ENCODE results near the gene CACNB4. TPM values are rescaled to one million over a fixed set of nuclear protein-coding genes. Genes with fewer than 3 reads are reported as not detected.

CACNB4 gene
- total RNA-seq, 4 donors from 2014 or later, result 0.20 to 1.6 (median 0.90) TPM

- H3K4me1 ChIP-seq, result no peaks in the 10 kb centered on the region
- WGBS, 2 donors (ENCODE audit: low coverage in 1 of 2), result 81 to 88% methylated on average over 1 of the region's 1 CpG
- in situ Hi-C loops (cut with MboI; ENCODE audit: low pct_ligation_motif_present in 1 of 4, low pct_unique_long_range_greater_than_20kb in 1 of 4, low sequenced_read_pairs in 3 of 4) (no loop called here), intact Hi-C loops (cut with DNase I; ENCODE audit: low total_unique reads) (no loop called here)
- H3K4me3 ChIP-seq, result no peak overlapping the region
- H3K27ac ChIP-seq, result no peak overlapping the region
- no peaks in the 10 kb centered on the region for H3K36me3 ChIP-seq
- H3K9me3 ChIP-seq, result no peaks in the 10 kb centered on the region
- no peak for DNase-seq
- H3K27me3 ChIP-seq, result no peaks in the 10 kb centered on the region
- TF ChIP-seq POLR2AphosphoS5 (IDR thresholded peaks at IDR 0.05) (no peak), EP300 (IDR thresholded peaks at IDR 0.05; ENCODE audit: low read depth) (no peak), POLR2A (IDR thresholded peaks at IDR 0.05) (no peak)
- TF ChIP-seq, protein P1, sequence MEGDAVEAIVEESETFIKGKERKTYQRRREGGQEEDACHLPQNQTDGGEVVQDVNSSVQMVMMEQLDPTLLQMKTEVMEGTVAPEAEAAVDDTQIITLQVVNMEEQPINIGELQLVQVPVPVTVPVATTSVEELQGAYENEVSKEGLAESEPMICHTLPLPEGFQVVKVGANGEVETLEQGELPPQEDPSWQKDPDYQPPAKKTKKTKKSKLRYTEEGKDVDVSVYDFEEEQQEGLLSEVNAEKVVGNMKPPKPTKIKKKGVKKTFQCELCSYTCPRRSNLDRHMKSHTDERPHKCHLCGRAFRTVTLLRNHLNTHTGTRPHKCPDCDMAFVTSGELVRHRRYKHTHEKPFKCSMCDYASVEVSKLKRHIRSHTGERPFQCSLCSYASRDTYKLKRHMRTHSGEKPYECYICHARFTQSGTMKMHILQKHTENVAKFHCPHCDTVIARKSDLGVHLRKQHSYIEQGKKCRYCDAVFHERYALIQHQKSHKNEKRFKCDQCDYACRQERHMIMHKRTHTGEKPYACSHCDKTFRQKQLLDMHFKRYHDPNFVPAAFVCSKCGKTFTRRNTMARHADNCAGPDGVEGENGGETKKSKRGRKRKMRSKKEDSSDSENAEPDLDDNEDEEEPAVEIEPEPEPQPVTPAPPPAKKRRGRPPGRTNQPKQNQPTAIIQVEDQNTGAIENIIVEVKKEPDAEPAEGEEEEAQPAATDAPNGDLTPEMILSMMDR (IDR thresholded peaks at IDR 0.05), result no peak
Observed at GRCh38 chr2:152071518-152071917, 27.3 kb downstream of the CACNB4 start.

DNA sequence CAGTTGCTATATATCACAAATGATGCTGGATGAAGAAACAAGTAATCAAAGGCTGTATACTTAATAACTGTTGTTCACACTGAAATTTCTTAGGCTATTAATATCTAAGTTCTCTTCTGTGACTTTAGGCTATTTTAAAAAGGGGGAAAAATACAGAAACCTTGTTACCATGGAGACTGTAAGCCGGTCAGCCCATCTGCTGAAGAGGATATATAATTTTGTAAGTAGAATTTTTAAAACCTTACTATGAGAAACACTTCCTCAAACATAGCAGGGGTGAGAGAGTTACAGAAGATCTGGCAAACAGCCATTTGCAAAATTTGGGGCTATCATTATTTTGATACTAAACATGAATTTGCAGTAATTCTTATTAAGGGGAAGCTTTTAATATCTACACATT, 27.8 kb downstream of the CACNB4 start:
- intact Hi-C loops (cut with DNase I; ENCODE audit: low total_unique reads), result no loop called here
- Histone ChIP-seq H3K36me3 (no peaks in the 10 kb centered on the region), H3K27ac (no peak overlapping the region), H3K27me3 (no peaks in the 10 kb centered on the region), H3K4me1 (no peaks in the 10 kb centered on the region), H3K9me3 (no peaks in the 10 kb centered on the region), H3K4me3 (no peak overlapping the region)
- no peak for TF ChIP-seq POLR2A (IDR thresholded peaks at IDR 0.05)
- TF ChIP-seq, protein P1 (IDR thresholded peaks at IDR 0.05), result no peak
- DNase-seq, result no peak
- WGBS, 2 donors (ENCODE audit: low coverage in 1 of 2), result 63 to 81% methylated on average over 1 of the region's 1 CpG
- in situ Hi-C loops (cut with MboI; ENCODE audit: low pct_ligation_motif_present in 1 of 4, low pct_unique_long_range_greater_than_20kb in 1 of 4, low sequenced_read_pairs in 3 of 4), result no loop called here

DNA sequence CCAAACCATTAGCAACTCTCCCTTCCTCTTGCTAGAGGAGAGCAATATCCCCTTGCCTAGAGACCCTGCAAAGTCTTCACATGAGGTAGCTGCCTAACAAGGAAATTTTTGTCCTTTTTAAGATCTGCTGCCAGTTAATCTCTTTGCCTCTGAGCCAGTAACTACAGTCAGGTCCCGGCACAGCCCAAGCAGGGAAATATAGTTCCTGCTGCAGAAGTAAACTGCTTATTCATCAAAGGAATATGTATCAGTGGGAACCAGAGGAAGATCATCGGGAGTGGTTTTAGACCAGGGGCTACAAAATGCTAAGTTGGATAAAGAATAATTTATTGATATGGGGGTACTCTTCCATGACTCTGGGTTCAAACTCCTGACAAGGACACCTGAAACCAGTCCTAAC, 30.6 kb downstream of the CACNB4 start:
- no peak overlapping the region for H3K27ac ChIP-seq
- 89 to 90% methylated on average over 2 of the region's 2 CpGs for WGBS, 2 donors (ENCODE audit: low coverage in 1 of 2)
- in situ Hi-C loops (cut with MboI; ENCODE audit: low pct_ligation_motif_present in 1 of 4, low pct_unique_long_range_greater_than_20kb in 1 of 4, low sequenced_read_pairs in 3 of 4), result no loop called here

DNA sequence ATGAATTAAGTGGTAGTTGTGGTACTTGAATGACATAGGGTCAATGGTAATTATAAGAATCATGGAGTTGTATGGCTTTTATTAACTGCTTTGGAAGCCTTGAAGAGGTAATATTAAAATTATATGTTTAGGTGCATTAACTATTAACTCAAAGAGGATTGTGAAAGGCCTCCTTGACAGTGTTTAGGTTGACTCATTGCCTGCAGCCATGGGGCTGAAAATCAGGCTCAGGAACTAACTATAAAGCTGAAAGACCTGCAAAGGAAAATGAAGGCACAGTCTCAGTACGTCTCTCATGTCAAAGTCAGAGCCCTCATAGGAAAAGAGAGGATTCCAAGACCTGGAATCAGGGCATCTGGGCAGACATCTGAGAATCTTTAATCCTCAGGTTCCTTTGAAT, 31.0 kb downstream of the CACNB4 start:
- Histone ChIP-seq H3K4me3 (no peak overlapping the region), H3K27me3 (no peaks in the 10 kb centered on the region), H3K4me1 (no peaks in the 10 kb centered on the region), H3K36me3 (no peaks in the 10 kb centered on the region), H3K9me3 (no peaks in the 10 kb centered on the region), H3K27ac (no peak overlapping the region)
- intact Hi-C loops (cut with DNase I; ENCODE audit: low total_unique reads), result no loop called here
- 85 to 86% methylated on average over 1 of the region's 1 CpG for WGBS, 2 donors (ENCODE audit: low coverage in 1 of 2)
- TF ChIP-seq, protein P1 (IDR thresholded peaks at IDR 0.05), result no peak
- no peak for TF ChIP-seq POLR2A (IDR thresholded peaks at IDR 0.05)
- TF ChIP-seq EP300 (IDR thresholded peaks at IDR 0.05; ENCODE audit: low read depth), result no peak
- TF ChIP-seq POLR2AphosphoS5 (IDR thresholded peaks at IDR 0.05), result no peak
- in situ Hi-C loops (cut with MboI; ENCODE audit: low pct_ligation_motif_present in 1 of 4, low pct_unique_long_range_greater_than_20kb in 1 of 4, low sequenced_read_pairs in 3 of 4), result no loop called here
- DNase-seq, result no peak

More for the DNA sequence above, 30.6 kb downstream of the CACNB4 start:
- Histone ChIP-seq H3K27me3 (no peaks in the 10 kb centered on the region), H3K9me3 (no peaks in the 10 kb centered on the region), H3K36me3 (no peaks in the 10 kb centered on the region), H3K4me3 (no peak overlapping the region), H3K4me1 (no peaks in the 10 kb centered on the region)
- DNase-seq, result no peak
- intact Hi-C loops (cut with DNase I; ENCODE audit: low total_unique reads), result no loop called here
- TF ChIP-seq POLR2A (IDR thresholded peaks at IDR 0.05), result no peak
- TF ChIP-seq EP300 (IDR thresholded peaks at IDR 0.05; ENCODE audit: low read depth), result no peak
- no peak for TF ChIP-seq POLR2AphosphoS5 (IDR thresholded peaks at IDR 0.05)
- TF ChIP-seq, protein P1 (IDR thresholded peaks at IDR 0.05), result no peak
